ENCODE data around the gene ZNRF1. TPM values are rescaled to one million over a fixed set of nuclear protein-coding genes. Genes with fewer than 3 reads are reported as not detected.

The ZNRF1 gene
- total RNA-seq, 4 donors from 2014 or later = 13.0 to 16.7 (median 15.8) TPM

- 80% methylated on average over 7 of the region's 7 CpGs for WGBS
Measured at GRCh38 chr16:75065521-75066149, 66.8 kb downstream of the ZNRF1 start.

GRCh38 chr16:75066861-75067447 is 68.1 kb downstream of the ZNRF1 start:
- WGBS = 90% methylated on average over 6 of the region's 6 CpGs
- H3K4me1 ChIP-seq = peaks cover 40% of the 10 kb centered on the region
- no peak for DNase-seq (ENCODE audit: low spot score in 2 of 2)

More at GRCh38 chr16:75065521-75066149, 66.8 kb downstream of the ZNRF1 start:
- H3K36me3 ChIP-seq = no peaks in the 10 kb centered on the region
- no peaks in the 10 kb centered on the region for H3K9me3 ChIP-seq
- no peak for DNase-seq (ENCODE audit: low spot score in 2 of 2)
- peak overlapping the region; percentile 31 for H3K27ac ChIP-seq
- H3K27me3 ChIP-seq = no peaks in the 10 kb centered on the region
- H3K4me3 ChIP-seq = no peak overlapping the region
- peaks cover 37% of the 10 kb centered on the region for H3K4me1 ChIP-seq
- TF ChIP-seq POLR2A (IDR thresholded peaks at IDR 0.05) (no peak), POLR2AphosphoS5 (IDR thresholded peaks at IDR 0.05) (no peak), EP300 (IDR thresholded peaks at IDR 0.05) (no peak), CTCF (IDR thresholded peaks at IDR 0.05) (no peak)

DNA sequence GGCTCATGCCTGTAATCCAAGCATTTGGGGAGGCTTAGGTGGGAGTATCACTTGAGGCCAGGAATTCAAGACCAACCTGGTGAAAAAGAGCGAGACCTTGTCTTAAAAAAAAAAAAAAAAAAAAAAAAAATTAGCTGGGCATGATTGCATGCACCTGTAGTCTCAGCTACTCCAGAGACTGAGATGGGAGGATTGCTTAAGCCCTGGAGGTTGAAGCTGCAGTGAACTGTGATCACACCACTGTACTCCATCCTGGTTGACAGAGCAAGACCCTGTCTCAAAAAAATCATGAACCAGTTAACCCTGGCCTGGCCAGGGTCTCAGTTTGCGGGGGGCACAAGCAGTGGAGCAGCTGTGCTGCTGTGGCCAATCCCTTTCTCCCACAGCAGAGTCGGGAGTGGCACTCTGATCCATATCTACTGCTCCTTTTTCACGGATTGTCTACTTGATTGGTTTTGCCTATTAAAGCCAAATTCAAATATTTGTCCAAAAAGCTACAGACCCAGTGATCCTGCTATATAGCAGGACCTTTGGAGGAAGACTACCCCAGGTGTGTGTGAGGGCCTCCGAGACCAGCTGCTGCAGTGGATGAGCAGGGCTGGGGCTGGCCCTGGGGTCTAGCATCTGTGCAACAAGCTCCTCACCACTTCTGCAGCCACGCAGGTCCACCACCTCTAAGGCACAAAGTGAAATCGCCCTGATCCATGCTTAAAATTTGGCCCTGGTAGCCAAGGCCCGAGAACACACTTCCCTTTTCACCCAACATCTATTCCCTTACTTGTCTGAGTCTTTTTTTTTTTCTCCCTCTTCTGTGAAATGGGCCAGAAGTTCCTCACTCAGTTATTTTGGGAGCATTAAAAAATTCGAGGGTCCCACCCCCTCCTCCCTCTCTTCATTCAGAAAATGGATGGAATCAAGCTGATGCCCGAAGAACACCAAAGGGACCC is 69.5 kb downstream of the ZNRF1 start:
- peaks cover 26% of the 10 kb centered on the region for H3K4me1 ChIP-seq

More at GRCh38 chr16:75066861-75067447, 68.1 kb downstream of the ZNRF1 start:
- H3K9me3 ChIP-seq = no peaks in the 10 kb centered on the region
- H3K4me3 ChIP-seq = no peak overlapping the region
- no peak overlapping the region for H3K27ac ChIP-seq
- H3K27me3 ChIP-seq = no peaks in the 10 kb centered on the region
- no peak for TF ChIP-seq CTCF (IDR thresholded peaks at IDR 0.05)
- TF ChIP-seq POLR2AphosphoS5 (IDR thresholded peaks at IDR 0.05) = no peak
- no peak for TF ChIP-seq POLR2A (IDR thresholded peaks at IDR 0.05)
- TF ChIP-seq EP300 (IDR thresholded peaks at IDR 0.05) = no peak
- H3K36me3 ChIP-seq = no peaks in the 10 kb centered on the region

GRCh38 chr16:75070012-75070841 is 71.4 kb downstream of the ZNRF1 start:
- H3K27me3 ChIP-seq = no peaks in the 10 kb centered on the region
- H3K27ac ChIP-seq = no peak overlapping the region
- TF ChIP-seq POLR2AphosphoS5 (IDR thresholded peaks at IDR 0.05) (no peak), EP300 (IDR thresholded peaks at IDR 0.05) (no peak), POLR2A (IDR thresholded peaks at IDR 0.05) (no peak), CTCF (IDR thresholded peaks at IDR 0.05) (no peak)
- WGBS = 53% methylated on average over 11 of the region's 11 CpGs
- H3K36me3 ChIP-seq = no peaks in the 10 kb centered on the region
- peaks cover 32% of the 10 kb centered on the region for H3K4me1 ChIP-seq
- H3K9me3 ChIP-seq = no peaks in the 10 kb centered on the region
- no peak for DNase-seq (ENCODE audit: low spot score in 2 of 2)
- H3K4me3 ChIP-seq = no peak overlapping the region

More for the DNA sequence above, 69.5 kb downstream of the ZNRF1 start:
- no peak for TF ChIP-seq POLR2A (IDR thresholded peaks at IDR 0.05)
- TF ChIP-seq CTCF (IDR thresholded peaks at IDR 0.05) = no peak
- TF ChIP-seq POLR2AphosphoS5 (IDR thresholded peaks at IDR 0.05) = no peak
- TF ChIP-seq EP300 (IDR thresholded peaks at IDR 0.05) = no peak
- 81% methylated on average over 10 of the region's 10 CpGs for WGBS
- DNase-seq (ENCODE audit: low spot score in 2 of 2) = no peak
- no peaks in the 10 kb centered on the region for H3K36me3 ChIP-seq
- no peaks in the 10 kb centered on the region for H3K9me3 ChIP-seq
- H3K27ac ChIP-seq = no peak overlapping the region
- no peaks in the 10 kb centered on the region for H3K27me3 ChIP-seq
- H3K4me3 ChIP-seq = no peak overlapping the region

Measured in suprapubic skin (tissue), 4 donors.